Activated CD8-positive, alpha-beta memory T cell treated with anti-CD3 and anti-CD28 coated beads, Interleukin-2, amount 50 U/mL, for 1 hour (primary cell): ENCODE results near the gene MARCKSL1.
"Not testable (repeated sequence)": the region's sequence is repeated elsewhere in the genome, so short reads cannot be mapped to it uniquely, and the experiment has no call there.

Experiments used
- DNase-seq: peaks from one replicate; pipeline ENCODE4 v3.0.0-alpha.2; 2020; ENCODE audit errors: extremely low read depth

MARCKSL1 gene

DNA sequence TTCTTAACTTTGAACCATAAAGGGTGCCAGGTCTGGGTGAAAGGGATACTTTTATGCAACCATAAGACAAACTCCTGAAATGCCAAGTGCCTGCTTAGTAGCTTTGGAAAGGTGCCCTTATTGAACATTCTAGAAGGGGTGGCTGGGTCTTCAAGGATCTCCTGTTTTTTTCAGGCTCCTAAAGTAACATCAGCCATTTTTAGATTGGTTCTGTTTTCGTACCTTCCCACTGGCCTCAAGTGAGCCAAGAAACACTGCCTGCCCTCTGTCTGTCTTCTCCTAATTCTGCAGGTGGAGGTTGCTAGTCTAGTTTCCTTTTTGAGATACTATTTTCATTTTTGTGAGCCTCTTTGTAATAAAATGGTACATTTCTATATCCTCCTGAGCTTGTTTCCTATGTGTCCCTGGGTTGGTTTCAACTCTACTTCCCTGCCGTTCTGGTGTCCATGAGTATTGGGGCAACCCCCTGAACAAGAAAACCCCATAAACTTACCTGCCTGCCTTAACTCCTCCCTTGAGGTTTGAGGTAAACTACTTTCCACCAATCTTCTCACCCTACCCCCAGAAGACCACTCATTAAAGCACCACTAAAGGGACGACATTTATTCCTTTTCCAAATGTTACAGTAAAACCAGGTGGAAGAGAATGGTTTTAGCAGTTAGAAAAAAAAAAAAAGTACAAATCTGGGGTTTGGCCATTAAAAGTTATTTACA is 2.6 kb downstream of the MARCKSL1 start:
- no peak for DNase-seq

DNA sequence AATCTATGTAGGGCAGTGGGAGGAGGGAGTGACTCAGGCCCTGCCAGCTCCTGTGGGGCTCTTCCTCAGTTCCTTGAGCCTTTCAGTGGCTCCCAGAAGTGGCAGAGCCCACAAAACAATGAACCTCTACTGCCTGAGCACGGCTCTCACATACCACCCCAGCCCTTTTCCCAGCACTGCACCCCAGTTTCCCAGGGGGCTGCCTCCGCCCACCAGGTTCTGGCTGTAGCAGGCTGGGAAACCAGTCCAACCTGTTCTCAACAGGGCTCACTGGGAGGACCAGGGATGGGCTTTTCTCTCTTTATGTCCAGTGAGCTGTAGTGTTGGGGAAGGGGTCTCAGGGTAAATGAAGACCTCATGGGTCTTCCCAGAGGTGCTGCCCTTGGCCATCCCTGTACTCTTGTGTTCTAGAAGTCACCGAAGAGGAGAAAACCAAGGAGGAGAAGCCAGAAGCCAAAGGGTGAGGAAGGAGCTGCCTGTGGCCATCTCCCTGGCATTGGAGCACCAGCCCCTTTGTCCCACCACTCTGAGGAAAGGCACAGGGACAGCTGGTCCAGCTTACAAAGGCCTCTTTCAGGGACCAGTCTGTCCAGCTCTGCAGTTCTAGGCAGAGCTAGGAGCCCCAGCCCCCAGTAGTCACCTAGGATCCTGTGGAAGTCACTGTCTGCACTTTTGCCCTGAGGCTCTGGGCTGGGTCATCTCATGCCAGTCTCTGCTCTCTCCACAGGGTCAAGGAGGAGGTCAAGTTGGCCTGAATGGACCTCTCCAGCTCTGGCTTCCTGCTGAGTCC is 3.5 kb downstream of the MARCKSL1 start:
- DNase-seq = no peak

DNA sequence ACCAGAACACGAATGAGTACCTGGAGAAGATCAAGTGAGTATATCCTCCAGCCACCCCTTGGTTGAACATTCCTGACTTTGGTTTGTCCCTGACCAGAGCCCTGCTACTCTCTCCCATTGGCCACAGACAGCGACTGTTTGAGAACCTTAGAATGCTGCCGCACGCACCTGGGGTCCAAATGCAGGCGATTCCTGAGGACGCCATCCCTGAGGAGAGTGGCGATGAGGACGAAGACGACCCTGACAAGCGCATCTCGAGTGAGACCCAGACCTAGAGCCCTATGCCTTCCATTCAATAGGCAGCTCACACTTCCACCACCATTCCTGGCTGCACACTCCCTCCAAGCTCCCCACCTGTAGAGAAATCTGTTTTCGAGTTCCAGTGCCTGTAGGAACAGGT is 4.5 kb downstream of the MARCKSL1 start:
- DNase-seq = no peak

DNA sequence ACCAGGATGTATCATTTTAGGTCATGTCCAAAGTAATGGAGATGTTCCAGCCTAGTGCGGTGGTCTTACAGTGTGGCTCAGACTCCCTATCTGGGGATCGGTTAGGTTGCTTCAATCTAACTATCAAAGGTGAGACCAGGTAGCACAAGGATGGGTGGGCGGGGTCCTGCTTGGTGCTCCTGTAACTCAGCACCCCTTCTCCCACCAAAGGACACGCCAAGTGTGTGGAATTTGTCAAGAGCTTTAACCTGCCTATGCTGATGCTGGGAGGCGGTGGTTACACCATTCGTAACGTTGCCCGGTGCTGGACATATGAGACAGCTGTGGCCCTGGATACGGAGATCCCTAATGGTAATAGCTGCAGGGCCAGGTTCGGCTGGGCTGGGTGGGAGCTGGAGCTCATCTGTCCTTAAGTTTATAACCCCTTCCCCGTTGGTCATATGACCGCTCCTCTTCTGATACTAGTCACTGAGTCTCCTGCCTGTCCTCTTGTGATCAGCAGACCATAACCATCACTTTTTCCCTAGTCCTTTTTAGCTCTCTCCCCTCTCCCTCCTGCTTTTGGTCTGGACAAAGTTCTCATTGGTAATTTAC is 5.4 kb downstream of the MARCKSL1 start:
- no peak for DNase-seq

DNA sequence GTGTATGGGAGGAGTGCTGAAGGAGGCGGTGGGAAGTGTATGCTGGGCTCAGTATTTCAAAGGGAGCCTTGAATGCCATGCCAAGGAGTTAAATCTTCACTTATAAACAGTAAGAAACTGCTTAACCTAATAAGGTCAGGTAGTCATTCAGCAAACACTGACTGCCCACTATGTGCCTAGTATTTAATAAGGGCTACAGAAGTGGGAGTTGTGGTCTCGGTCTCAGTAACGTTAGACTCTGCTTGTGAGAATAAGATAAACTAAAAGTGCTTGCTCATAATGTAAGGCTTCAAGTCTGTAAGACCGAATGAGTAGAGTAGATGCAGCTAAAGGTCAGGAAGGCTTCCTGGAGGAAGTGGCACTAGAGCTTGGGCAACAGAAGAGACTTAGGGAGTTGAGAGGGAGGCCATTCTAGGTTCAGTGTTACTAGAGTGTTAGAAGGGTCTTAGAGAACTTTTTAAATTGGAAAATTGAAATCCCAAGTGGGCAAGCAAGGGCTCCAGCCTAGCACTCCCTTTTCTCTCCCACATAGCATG is 6.0 kb downstream of the MARCKSL1 start:
- no peak for DNase-seq

DNA sequence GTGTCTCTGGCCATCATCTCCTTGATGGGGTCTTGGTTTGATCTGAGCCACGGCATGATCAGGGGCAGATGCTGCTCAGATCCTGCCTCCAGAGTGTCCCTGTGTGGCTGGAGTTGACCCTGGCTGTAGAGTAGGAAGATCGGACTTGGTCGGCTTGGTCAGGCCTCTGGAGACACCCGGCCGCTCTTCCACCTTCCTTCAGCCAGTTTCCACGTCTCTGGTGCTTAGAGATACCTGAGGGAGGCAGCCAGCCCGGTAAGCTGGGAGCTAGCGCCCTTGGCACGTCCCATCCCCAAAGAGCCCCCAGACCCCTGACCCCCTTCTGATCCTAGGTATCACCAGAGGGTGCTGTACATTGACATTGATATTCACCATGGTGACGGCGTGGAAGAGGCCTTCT is 8.8 kb downstream of the MARCKSL1 start:
- DNase-seq = no peak

DNA sequence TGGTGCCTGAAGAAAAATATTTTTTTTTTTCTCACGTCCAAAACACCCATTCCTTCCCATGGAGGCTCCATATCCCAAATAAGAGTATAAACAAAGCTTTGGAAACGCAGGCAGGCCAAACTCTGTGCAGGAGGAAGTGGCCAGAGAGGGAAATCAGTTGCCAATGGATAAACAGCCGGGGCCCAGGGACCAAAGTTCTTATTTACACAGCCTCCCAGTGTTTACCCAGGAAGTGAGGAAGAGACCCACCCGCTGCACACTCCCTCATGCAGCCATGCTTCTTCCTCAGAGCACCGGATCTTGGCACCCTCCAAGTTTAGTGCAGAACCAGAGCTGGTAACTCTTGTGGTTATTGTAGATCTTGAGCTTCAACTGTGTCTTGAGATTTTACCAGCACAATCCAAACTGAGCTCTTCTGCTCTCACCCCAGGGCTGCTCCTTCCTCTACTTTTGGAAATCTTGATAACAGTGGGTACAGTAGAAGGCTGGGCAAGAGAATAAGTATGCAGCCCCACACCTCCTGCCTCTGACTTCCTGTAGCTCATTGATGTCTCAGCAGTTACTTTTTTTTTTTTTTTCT is 14.2 kb downstream of the MARCKSL1 start:
- DNase-seq = no peak

DNA sequence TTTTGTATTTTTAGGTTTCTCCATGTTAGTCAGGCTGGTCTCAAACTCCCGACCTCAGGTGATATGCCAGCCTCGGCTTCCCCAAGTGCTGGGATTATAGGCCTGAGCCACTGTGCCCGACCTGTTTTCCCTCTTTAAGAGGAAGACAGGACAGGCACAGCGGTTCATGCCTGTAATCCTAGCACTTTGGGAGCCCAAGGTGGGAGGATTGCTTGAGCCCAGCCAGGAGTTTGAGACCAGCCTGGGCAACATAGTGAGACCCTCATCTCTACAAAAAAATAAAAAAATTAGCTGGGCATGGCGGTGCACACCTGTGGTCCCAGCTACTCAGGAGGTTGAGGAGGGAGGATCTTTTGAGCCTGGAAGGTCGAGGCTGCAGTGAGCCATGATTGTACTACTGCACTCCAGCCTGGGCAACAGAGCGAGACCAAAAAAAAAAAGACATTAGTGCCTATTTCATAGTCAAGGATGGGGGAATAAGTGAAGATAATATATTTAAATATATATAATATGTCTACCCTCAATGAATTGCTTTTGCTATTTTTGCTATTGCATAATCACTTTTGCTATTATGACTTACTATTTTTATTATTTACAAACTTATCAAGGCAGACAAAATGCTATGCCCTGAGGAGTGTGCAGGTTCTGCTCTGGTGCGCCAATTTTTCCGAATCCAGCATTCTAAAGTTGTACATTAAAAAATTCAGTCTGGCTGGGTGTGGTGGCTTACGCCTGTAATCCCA is 17.7 kb downstream of the MARCKSL1 start:
- no peak for DNase-seq

DNA sequence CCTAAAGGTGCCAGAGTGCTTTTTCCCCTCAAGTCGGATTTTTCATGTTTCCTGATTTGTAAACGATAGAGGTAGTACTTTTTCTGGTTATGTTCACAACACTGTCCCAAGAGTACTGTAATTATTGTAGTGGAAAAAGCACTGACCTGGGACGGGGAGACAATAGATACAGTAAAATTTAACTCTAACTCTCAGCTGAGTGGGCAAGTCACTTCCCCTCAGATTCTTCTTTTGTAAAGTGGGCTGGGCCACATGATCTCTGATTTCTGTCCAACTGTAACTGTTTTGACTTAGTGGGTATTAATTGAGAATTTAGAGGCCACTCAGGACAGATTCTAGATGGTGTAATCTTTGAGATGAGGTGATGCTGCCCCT is 19.1 kb downstream of the MARCKSL1 start:
- DNase-seq = no peak

DNA sequence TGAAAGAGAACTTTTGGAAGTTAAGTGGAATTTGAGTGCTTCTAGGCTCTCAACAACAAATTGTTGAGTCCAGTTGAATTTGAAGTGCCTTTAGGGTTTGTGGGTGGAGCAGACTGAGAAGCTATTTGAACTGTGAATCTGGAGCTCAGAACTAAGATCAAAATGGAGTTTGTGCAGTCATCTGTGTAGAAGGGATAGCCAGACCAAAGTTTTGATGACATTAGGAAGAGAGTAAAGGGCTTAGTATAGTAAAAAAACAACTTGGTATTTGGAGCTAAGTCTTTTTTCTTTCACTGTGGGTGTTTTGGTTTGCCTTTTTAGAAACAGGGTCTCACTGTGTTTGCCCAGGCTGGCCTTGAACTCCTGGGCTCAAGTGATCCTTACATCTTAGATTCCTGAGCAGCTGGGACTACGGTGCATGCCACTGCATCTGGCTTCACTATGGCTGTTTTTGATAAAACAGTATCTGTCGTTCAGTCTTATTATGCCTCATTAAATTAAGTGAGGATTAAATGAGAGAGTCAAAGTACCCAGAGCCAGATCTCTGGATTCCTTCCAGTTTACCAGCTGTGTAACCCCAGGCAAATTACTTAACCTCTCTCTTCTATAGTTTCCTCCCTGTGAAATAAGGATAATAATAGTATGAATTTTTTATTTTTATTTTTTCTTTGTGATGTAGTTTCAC is 24.2 kb downstream of the MARCKSL1 start:
- no peak for DNase-seq

DNA sequence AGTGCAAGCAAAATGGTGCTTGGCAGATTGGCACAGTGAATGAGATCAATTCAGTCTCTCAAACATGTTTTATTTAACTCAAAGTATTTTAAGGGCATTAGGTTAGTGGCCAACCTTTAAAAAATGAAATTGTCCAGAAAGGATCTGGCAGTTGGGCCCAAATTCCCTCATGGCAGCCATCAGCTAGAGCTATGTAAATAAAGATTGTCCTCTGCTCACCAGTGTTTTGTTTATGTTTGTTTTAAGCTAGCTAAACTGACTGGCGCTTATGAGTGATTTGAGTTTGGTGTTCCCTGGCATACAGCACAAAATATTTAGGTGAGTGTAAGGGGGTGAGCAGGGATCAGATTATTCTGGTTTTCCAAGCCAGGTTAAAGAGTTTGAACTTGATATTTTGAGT is 26.1 kb downstream of the MARCKSL1 start:
- DNase-seq = no peak

DNA sequence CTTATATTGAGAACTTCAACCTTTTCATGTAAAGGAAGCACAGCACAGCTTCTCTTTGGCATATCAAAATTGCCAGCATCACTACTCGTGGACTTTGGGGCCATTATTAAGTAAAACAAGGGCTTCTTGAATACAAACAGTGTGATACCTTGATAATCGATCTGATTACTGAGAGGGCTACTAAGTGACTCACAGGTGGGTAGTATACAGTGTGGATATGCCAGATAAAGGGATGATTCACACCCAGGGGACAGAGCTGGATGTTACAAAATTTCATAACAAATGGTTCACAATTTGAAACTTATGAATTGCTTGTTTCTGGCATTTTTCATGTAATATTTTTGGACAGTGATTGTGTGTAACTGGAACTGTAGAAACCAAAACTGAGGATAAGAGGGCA is 28.7 kb downstream of the MARCKSL1 start:
- no peak for DNase-seq

DNA sequence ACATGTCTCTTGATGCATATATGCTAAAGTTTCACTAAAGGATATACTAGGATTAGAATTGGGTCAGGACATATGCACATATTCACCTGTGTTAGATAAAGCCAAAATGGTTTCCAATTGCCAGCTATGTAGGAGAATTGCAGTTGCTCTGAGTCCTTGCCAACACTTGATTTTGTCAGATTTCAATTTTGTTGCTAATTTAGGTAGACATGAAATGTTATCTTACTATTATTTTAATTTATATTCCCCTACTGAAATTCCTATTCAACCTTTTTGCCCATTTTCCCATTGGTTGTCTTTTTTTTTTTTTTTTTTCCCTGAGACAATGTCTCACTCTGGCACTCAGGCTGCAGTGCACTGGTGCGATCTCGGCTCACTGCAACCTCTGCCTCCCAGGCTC is 30.7 kb downstream of the MARCKSL1 start:
- no peak for DNase-seq

DNA sequence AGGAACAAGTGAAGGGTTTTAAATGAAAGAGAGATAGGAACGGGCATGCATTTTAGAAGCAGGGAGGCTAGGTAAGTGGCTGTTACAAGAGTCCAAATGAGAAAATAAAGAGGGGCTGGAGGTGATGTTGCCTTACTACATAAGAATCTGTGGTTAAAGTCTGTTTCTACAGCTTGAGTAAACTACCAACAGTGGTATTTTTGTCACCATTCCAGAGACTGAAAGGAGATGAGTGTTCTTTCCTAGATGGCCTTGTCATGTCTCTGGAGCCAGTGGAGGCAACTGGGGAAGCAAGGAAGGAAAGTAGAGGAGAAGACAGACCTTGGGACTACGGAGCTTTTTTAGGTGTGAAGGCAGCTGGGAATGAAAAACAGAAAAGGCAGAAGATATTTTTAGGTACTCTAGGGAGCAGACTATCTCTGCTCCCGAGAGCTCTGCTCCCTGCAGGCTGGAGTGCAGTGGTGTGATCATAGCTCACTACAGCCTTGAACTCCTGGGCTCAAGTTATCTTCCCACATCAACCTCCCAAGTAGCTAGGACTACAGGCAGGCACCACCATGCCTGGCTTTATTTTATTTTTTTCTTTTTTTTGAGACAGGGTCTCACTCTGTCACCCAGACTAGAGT is 31.9 kb downstream of the MARCKSL1 start:
- no peak for DNase-seq

DNA sequence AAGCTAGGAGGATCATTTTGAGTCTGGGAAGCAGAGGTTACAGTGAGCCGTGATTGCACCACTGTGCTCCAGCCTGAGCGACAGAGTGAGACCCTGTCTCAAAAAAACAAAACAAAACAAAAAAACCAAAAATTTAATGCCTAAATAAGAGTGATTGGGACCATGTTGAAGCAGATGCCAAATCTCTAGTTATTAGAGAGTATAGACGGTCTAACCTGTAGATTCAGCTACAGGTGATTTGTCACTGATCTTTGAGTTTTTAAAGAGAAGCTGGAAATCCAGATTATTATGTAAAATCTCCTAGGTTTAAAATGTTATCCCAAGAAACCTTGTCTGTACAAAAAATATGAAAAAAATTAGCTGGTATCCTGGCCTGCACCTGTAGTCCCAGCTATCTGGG is 32.7 kb downstream of the MARCKSL1 start:
- no peak for DNase-seq

DNA sequence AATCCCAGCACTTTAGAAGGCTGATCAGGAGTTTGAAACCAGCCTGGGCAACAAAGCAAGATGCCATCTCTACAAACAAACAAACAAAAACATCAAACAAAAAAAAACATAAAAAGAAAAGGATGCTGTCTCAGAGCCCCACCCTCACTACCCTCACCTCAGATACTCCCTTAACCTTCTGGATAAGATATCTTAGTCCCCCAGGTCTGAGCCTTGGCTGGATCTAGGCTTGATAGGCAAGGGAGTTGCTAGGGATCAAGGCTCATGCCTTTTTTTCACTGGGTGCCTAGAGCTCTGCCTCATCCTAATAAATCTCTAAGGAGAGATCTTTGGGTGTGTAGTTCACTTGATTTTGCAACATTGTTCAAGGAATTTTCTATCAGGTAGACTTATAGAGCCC is 36.7 kb downstream of the MARCKSL1 start:
- no peak for DNase-seq

DNA sequence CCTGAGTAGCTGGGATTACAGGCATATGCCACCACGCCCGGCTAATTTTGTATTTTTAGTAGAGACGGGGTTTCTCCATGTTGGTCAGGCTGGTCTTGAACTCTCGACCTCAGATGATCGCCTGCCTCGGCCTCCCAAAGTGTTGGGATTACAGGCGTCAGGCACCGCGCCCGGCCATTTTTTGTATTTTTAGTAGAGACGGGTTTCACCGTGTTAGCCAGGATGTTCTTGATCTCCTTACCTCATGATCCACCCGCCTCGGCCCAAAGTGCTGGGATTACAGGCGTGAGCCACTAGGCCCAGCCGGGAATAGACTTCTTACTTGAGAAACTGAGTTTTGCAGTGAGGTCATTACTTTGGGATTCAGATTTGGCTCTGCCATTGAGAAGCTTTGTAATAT is 37.8 kb downstream of the MARCKSL1 start:
- DNase-seq = not testable (repeated sequence)

DNA sequence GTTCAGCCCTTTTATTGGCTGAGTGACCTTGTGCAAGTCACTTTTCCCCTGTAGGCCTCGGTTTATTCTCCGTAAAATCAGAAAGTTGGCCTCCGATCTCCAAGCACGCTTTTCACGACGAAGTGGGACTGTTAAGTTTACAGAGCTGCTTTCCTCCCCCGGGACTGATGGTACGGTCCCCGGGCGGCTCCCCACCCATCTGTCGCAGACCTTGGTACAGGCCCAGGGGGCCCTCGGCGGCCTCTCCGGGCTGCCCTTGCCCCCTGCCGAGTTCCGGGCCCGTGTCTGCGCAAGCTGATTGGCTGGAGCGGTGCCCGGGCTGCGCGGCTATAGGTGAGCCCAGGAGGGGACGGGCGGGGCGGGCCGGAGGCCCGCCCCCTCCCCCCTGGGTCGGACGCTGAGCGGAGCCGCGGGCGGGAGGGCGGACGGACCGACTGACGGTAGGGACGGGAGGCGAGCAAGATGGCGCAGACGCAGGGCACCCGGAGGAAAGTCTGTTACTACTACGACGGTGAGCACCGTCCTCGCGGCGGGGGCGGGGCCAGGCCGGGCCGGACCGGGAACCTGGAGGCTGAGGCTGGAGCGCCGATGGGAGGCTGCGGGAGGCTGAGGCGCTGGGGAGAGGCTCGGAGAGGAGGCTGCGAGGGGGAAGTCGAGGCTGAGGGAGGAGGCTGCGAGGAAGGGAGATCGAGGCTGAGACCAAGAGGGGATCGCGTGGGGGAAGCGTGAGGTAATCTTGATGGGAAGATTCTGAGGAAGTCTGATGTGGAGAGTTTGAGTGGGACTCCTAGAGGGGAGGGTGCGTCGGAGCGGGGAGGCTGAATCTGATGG is 44.1 kb downstream of the MARCKSL1 start, which contains the start of gene HDAC1:
TSS of gene HDAC1 (plus strand) at position 376 of the 831 bp plus-strand sequence. CDS start at position 463, 87 bp downstream.
- DNase-seq = peak; percentile 92

DNA sequence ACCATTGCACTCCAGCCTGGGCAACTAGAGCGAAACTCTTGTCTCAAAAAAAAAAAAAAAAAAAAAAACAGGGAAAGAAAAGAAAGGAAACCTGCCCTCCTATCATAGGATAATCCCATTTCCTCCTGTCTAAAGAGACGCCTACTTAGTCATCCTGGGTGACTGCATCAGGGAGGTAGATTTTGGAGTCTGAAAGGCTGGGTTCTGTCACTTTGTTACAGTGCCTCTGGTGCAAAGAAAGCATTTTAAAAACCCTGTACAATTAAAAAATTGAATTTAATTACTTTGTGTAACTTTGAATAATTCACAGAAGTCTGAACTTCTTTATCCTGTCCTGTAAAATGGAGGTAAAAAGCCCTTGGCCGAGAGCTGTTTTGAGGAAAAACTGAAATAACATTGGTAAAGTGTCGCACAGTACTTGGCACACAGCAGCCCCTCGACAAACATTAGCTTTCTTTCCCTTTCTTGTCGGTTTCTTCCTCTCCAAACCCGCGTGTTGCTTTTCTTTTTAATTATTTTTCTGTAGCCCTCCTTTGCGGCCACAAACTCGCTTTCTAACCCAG is 44.8 kb downstream of the MARCKSL1 start:
- no peak for DNase-seq
